Effector memory CD8-positive, alpha-beta T cell (primary cell): ENCODE results near the gene FJX1.

Source experiments
- ATAC-seq: fragments of 150-1000 bp; cut with Tn5 transposase; replicated peaks from 2 replicates; pipeline ENCODE4 v1.10.0; 2021; ENCODE audit warnings: mild to moderate bottlenecking, moderate library complexity
- DNase-seq, 3 experiments: peaks; one replicate each; pipeline ENCODE4 v3.0.0; 2021
- H3K27ac Mint-ChIP-seq, 2 donors: one replicate each; pipeline ENCODE4 v1.8.0; 2022; ENCODE audit warnings: mild to moderate bottlenecking in 2 of 2, mixed read lengths in 2 of 2, moderate library complexity in 2 of 2
- H3K27me3 Mint-ChIP-seq, 2 donors: one replicate each; pipeline ENCODE4 v1.8.0; 2022; ENCODE audit warnings: mixed read lengths in 2 of 2
- H3K36me3 Mint-ChIP-seq: one replicate; pipeline ENCODE4 v1.8.0; 2022; ENCODE audit warnings: mild to moderate bottlenecking, moderate library complexity, mixed read lengths; ENCODE audit not compliant: insufficient read depth
- H3K4me1 Mint-ChIP-seq, 2 donors: one replicate each; pipeline ENCODE4 v1.8.0; 2022; ENCODE audit warnings: low read depth in 2 of 2, mixed read lengths in 2 of 2
- H3K4me3 Mint-ChIP-seq, 2 donors: one replicate each; pipeline ENCODE4 v1.8.0; 2022; ENCODE audit warnings: mild to moderate bottlenecking in 2 of 2, mixed read lengths in 2 of 2, moderate library complexity in 2 of 2
- H3K9me3 Mint-ChIP-seq, 2 donors: one replicate each; pipeline ENCODE4 v1.8.0; 2022; ENCODE audit warnings: mixed read lengths in 2 of 2
- total RNA-seq, 9 experiments: gene quantifications; one replicate each; lab custom pipeline; 2026; lab: John Stamatoyannopoulos, UW

The FJX1 gene, protein sequence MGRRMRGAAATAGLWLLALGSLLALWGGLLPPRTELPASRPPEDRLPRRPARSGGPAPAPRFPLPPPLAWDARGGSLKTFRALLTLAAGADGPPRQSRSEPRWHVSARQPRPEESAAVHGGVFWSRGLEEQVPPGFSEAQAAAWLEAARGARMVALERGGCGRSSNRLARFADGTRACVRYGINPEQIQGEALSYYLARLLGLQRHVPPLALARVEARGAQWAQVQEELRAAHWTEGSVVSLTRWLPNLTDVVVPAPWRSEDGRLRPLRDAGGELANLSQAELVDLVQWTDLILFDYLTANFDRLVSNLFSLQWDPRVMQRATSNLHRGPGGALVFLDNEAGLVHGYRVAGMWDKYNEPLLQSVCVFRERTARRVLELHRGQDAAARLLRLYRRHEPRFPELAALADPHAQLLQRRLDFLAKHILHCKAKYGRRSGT
- 0 to 0.57 (median 0.21) reads per million in 9 experiments for total RNA-seq

DNA sequence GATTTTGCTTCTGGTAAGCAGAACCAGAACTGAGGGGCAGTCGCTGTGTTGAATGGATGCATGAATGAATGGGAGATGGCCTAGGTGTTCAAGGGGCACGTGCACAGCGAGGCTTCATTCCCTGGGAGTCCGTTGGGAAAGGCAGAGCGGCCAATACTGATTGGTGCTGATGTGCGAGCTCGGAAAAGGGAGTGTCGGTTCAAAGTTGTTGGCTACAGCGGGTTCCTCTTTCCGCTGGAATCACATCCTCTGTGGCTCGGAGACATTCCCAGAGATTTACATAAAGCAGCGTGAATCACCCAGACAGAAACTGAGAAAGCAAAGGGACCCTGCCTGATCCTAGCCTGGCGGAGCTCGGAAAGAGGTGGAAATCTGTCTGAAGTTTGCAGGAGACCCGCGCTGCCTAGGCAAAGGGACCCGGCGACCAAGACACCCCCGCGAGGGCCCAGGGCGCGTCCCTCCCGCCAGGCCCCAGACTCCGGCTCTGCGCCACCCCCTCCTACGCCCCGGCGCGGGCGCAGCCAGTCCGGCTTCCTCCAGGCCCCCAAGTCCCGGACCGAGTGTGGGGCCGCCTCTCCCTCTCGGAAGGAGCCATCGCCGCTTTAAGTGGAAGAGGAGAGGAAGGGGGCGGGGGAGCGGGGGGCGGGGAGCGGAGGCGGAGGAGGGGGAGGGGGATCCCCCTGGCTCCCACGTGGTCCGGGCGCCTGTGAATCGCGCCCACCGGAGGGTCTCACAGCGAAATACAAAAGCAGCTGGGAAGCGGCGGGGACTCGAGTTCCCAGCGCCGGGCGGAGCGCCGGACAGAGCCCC, at the start of gene FJX1:
Gene FJX1 (plus strand): TSS at position 774 of the 810 bp plus-strand sequence. CDS start 177 bp downstream, outside the sequence.
- DNase-seq (no peak), ATAC-seq (no peak)
- H3K27ac Mint-ChIP-seq, result no peak within 1 kb of the TSS
- no peaks in the 10 kb centered on the region for H3K36me3 Mint-ChIP-seq
- H3K9me3 Mint-ChIP-seq, result no peaks in the 10 kb centered on the region
- peaks cover 3 to 5% of the 10 kb centered on the region in 2 donors for H3K4me1 Mint-ChIP-seq
- H3K4me3 Mint-ChIP-seq, result peak within 1 kb of the TSS; percentile 75
- H3K27me3 Mint-ChIP-seq, result peaks cover 74 to 85% of the 10 kb centered on the region in 2 donors

DNA sequence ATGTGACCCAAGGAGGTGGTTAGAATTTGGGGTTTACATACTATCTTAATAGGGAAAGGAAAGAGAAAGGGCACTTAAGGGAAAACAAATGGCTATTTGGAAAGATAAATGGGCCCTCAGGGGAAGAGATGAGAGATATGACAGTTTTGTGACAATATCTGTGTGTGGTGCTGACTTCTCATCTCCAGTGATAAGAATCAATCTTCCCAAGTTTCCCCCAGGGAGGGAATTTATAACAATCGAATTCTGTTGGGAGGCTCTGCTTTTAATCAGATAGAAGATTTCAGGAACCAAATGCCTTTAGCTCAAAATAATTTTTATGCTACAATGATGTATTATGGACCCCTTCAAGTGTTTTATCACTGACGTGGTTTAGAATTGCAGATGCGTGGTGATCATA, 46.6 kb upstream of the FJX1 start:
- no peak for ATAC-seq

DNA sequence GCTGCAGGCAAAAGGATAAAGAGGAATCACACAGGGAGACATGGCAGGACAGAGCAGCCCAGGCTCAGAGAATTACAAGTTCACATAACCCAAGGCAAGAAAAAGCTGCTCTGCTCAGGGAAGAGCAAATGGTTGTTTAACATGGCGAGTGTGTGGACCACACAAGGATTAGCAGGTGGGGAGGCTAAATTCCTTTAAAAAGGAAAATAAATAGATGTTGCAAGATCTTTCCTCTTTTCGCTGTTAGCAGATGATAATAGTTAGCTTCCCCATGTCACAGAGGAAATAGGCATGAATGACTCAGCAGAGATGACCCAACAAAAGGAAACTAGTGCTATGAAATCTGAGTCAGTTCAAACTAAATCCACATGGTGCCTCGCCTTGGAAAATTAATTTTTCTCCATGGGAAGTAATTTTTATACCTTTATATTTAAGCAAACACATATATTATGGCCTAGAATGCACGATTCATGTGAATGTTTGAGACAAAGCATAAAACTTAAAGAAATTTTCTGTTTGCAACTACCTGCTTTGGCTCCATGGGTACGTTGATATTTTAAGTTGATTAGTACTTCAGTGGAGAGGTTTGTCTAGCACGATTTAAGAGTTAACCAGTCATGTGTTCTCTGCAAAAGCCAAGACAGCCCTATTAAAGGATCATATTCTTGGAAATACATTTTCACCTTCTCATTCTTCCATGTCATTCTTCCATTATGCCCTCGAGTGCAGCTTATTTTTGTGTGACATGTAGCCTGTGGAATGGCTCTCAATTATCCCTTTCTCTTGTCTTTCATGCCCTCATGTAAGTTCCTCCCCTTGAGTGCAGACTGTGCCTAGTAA, 38.5 kb upstream of the FJX1 start:
- Mint-ChIP-seq H3K36me3 (no peaks in the 10 kb centered on the region), H3K4me3 (no peak overlapping the region), H3K27ac (no peak overlapping the region), H3K27me3 (peaks cover 56 to 57% of the 10 kb centered on the region in 2 donors), H3K4me1 (no peaks in the 10 kb centered on the region), H3K9me3 (no peaks in the 10 kb centered on the region)
- no peak for ATAC-seq
- no peak for DNase-seq

More for the DNA sequence above, 46.6 kb upstream of the FJX1 start:
- H3K4me1 Mint-ChIP-seq, result no peaks in the 10 kb centered on the region
- no peak for DNase-seq
- peaks cover 43 to 59% of the 10 kb centered on the region in 2 donors for H3K27me3 Mint-ChIP-seq
- H3K36me3 Mint-ChIP-seq, result no peaks in the 10 kb centered on the region
- no peak overlapping the region for H3K4me3 Mint-ChIP-seq
- H3K9me3 Mint-ChIP-seq, result peaks cover 0 to 11% of the 10 kb centered on the region in 2 donors
- no peak overlapping the region for H3K27ac Mint-ChIP-seq

DNA sequence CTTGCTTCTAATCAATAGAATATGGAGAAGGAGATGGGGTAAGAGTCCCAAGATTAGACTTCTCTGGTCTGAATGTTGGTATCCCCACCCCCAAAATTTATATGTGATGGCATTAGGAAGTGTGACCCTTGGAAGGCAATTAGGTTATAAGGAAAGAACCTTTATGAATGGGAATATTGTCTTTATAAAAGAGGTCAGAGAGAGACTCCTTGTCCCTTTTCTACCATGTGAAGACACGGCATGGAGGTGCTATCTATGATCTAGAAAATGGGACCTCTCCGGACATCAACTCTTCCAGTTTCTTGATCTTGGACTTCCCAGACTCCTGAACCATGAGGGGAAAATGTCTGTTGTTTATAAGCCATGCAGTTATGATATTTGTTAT, 37.9 kb upstream of the FJX1 start:
- H3K36me3 Mint-ChIP-seq, result no peaks in the 10 kb centered on the region
- H3K27ac Mint-ChIP-seq, result no peak overlapping the region
- no peak overlapping the region for H3K4me3 Mint-ChIP-seq
- H3K27me3 Mint-ChIP-seq, result peaks cover 52 to 57% of the 10 kb centered on the region in 2 donors
- H3K9me3 Mint-ChIP-seq, result no peaks in the 10 kb centered on the region
- no peaks in the 10 kb centered on the region for H3K4me1 Mint-ChIP-seq
- DNase-seq (no peak), ATAC-seq (no peak)

DNA sequence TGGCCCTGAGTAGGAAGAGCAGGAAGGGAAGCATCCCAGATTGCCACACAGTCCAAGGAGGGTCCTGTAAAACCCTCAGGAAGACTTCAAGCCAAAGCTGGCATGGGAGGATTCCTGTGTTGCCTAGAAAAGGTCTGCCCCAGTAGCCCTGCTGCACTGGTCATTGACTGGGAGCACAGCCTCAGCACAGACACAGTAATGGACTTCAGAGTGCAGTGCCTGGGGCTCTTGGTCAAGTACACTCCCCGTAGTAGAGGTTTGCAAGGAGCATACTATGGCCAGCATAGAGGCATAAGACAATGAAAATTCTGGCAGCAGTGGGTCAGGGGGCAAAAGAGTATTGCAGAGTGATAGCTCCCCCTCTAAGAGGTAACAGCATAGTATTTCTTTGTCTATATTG, 36.2 kb upstream of the FJX1 start:
- H3K36me3 Mint-ChIP-seq, result no peaks in the 10 kb centered on the region

DNA sequence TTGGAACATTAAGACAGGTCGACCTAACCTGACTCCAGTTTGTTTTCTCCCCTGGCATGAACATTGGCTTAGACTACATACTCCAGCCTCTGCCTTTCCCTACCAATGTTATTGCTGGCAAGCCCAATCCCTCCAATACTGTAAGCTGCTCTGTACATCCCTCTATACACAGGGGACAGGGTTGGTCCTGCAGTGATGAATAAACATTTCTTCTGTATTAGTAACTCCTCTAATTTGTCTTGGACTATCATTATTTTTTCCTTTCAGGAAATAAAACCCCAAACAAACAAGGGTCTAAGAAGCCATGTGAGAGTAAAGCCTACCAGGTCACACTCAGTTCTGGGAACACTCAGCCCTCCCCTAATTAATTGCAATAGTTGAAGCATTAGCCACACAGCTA, 35.1 kb upstream of the FJX1 start:
- no peak for ATAC-seq
- Mint-ChIP-seq H3K4me3 (no peak overlapping the region), H3K27ac (no peak overlapping the region), H3K36me3 (no peaks in the 10 kb centered on the region), H3K9me3 (no peaks in the 10 kb centered on the region), H3K27me3 (peaks cover 43 to 75% of the 10 kb centered on the region in 2 donors), H3K4me1 (no peaks in the 10 kb centered on the region)
- no peak for DNase-seq

More for the DNA sequence above, 36.2 kb upstream of the FJX1 start:
- no peak overlapping the region for H3K27ac Mint-ChIP-seq
- H3K4me3 Mint-ChIP-seq, result no peak overlapping the region
- no peaks in the 10 kb centered on the region for H3K4me1 Mint-ChIP-seq
- DNase-seq (no peak), ATAC-seq (no peak)
- H3K27me3 Mint-ChIP-seq, result peaks cover 43 to 64% of the 10 kb centered on the region in 2 donors
- no peaks in the 10 kb centered on the region for H3K9me3 Mint-ChIP-seq

DNA sequence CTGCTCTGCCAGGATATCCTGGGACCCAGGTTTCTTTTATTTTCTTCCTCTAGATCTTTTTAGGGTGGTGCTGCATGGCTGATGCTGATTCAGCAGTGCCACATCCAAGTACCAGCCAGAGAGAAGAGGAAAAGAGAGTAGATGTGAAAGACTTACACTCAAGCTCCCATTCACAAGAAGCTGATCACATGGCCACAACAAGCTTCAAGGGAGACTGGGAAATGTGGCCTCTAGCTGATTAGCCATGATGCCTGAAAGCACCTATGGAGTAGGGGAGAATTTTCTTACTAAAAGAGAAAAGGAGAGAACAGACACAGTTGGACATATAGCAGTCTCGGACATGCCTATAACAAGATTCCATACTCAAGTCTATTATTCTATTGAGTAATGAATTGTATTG, 34.4 kb upstream of the FJX1 start:
- Mint-ChIP-seq H3K4me3 (no peak overlapping the region), H3K27me3 (peaks cover 49 to 82% of the 10 kb centered on the region in 2 donors), H3K9me3 (no peaks in the 10 kb centered on the region), H3K4me1 (no peaks in the 10 kb centered on the region), H3K36me3 (no peaks in the 10 kb centered on the region), H3K27ac (no peak overlapping the region)
- ATAC-seq, result no peak
- no peak for DNase-seq

DNA sequence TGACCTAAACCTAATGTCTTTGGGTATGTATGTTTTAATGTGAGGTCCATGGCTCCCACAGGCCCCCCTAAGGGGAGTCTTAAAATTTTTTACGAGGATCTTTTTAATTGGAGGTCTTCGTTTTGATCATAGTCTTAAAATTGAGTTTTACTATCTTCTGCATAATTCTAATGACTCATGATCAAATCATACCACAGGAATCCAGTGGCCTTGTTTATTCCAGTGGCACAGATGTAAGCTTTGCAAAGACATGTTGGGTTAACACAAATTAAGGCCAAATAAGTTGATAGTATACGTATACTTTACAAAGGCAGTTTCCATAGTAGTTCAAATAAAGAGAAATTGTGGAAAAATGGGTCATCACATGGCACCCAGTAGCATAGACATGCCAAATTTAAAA, 33.9 kb upstream of the FJX1 start:
- no peak overlapping the region for H3K4me3 Mint-ChIP-seq
- DNase-seq (no peak), ATAC-seq (no peak)
- H3K36me3 Mint-ChIP-seq, result no peaks in the 10 kb centered on the region
- peaks cover 54 to 87% of the 10 kb centered on the region in 2 donors for H3K27me3 Mint-ChIP-seq
- no peaks in the 10 kb centered on the region for H3K9me3 Mint-ChIP-seq
- H3K27ac Mint-ChIP-seq, result no peak overlapping the region
- no peaks in the 10 kb centered on the region for H3K4me1 Mint-ChIP-seq

DNA sequence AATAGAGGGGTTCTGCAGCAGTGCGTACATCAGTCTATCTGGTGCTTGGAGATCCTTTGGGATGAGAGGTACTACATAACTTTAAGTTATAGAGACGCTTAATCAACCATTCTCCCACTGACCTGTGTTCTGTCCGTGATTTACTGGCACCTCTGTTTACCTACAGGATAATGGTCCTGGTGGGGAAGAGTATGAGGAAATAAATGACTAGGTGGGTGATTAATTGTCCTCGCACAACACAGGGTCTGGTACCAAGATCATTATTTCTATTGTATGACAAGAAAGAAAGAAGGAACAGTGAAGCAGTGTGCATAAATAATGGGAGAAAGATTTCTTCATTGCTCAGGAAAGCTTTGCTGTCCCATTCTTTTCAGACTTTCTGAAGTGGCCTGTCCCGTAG, 32.8 kb upstream of the FJX1 start:
- Mint-ChIP-seq H3K9me3 (no peaks in the 10 kb centered on the region), H3K27ac (no peak overlapping the region), H3K4me1 (no peaks in the 10 kb centered on the region), H3K36me3 (no peaks in the 10 kb centered on the region), H3K27me3 (peaks cover 54 to 94% of the 10 kb centered on the region in 2 donors), H3K4me3 (no peak overlapping the region)
- ATAC-seq (no peak), DNase-seq (no peak)

DNA sequence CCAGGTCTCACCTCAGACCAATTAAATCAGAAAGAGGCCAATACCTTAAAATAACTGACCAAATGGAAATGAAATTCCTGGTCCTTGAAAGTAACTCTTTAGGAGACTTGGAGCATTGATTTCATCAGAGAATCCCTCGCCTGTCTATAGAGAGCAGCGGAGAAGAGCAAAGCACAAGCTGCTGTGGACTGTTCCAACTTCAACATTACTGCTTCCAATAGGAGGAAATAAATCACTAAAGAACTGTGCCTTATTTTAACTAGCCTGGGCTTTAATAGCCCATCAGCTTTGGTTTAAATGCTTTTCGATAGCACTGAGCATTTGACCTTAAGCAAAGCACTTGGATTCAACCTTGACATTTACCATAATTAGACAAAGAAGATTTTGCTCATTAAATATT, 32.0 kb upstream of the FJX1 start:
- H3K27me3 Mint-ChIP-seq, result peaks cover 54 to 90% of the 10 kb centered on the region in 2 donors
- H3K27ac Mint-ChIP-seq, result no peak overlapping the region
- no peak overlapping the region for H3K4me3 Mint-ChIP-seq
- no peak for DNase-seq
- no peaks in the 10 kb centered on the region for H3K36me3 Mint-ChIP-seq
- ATAC-seq, result no peak
- no peaks in the 10 kb centered on the region for H3K4me1 Mint-ChIP-seq
- no peaks in the 10 kb centered on the region for H3K9me3 Mint-ChIP-seq

DNA sequence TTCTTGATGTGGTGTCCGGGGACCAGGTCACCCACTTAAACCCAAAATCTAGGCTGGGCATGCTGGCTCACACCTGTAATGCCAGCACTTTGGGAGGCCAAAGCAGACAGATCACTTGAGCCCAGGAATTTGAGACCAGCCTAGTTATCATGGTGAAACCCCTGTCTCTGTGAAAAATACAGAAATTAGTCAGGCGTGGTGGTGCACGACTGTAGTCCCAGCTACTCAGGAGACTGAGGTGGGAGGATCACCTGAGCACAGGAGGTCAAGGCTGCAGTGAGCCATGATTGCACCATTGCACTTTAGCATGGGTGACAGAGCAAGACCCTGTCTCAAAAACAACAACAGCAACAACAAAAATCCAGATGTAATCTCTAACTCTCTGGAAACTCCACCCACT, 30.3 kb upstream of the FJX1 start:
- H3K4me1 Mint-ChIP-seq, result no peaks in the 10 kb centered on the region
- no peaks in the 10 kb centered on the region for H3K36me3 Mint-ChIP-seq
- H3K27ac Mint-ChIP-seq, result no peak overlapping the region
- no peaks in the 10 kb centered on the region for H3K9me3 Mint-ChIP-seq
- no peak overlapping the region for H3K4me3 Mint-ChIP-seq
- ATAC-seq, result no peak
- peaks cover 42 to 72% of the 10 kb centered on the region in 2 donors for H3K27me3 Mint-ChIP-seq
- DNase-seq, result no peak

DNA sequence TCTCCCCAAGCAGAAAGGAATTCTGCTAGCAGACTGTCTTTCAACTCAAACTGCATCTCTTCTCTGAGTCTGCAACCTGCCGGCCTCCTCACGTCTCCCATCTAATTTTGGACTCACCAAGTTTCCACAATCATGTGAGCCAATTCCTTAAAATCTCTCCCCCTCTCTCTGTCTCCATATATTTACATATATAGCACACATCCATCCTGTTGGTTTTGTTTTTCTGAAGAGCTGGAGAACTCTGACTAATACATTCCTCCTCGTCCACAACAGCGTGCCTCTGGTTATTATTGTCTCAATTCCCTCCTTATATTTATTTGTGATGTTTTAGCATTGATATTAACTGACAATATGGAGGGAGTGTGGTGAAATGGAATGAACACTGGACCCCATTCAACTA, 29.6 kb upstream of the FJX1 start:
- Mint-ChIP-seq H3K27me3 (peaks cover 37 to 66% of the 10 kb centered on the region in 2 donors), H3K9me3 (no peaks in the 10 kb centered on the region), H3K4me1 (no peaks in the 10 kb centered on the region), H3K36me3 (no peaks in the 10 kb centered on the region), H3K27ac (no peak overlapping the region), H3K4me3 (no peak overlapping the region)
- DNase-seq (no peak), ATAC-seq (no peak)

DNA sequence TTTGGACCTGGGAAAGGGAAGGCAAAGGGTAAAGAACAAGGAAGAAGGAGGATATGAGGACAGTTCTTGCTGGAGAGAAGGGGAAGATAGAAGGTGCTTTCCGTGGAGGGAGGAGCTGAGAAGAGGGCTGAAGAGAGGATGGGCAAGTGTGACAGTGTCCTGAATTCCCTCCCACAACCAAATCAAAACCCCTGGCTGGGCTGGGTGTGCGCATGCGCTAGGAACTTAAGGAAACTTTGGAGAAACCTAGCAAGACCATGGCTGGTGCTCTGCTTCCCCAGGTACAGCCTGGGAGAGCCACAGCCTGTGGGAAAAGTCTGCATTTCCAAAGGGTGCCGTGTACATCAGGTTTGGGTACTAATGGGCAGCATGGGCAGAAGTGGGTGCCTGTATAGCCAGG, 29.0 kb upstream of the FJX1 start:
- no peak overlapping the region for H3K27ac Mint-ChIP-seq
- no peaks in the 10 kb centered on the region for H3K36me3 Mint-ChIP-seq
- no peaks in the 10 kb centered on the region for H3K4me1 Mint-ChIP-seq
- H3K27me3 Mint-ChIP-seq, result peaks cover 31 to 62% of the 10 kb centered on the region in 2 donors
- no peak overlapping the region for H3K4me3 Mint-ChIP-seq
- DNase-seq (no peak), ATAC-seq (no peak)
- H3K9me3 Mint-ChIP-seq, result no peaks in the 10 kb centered on the region
